ENCODE data around the gene GALNT17.

GALNT17 gene

DNA sequence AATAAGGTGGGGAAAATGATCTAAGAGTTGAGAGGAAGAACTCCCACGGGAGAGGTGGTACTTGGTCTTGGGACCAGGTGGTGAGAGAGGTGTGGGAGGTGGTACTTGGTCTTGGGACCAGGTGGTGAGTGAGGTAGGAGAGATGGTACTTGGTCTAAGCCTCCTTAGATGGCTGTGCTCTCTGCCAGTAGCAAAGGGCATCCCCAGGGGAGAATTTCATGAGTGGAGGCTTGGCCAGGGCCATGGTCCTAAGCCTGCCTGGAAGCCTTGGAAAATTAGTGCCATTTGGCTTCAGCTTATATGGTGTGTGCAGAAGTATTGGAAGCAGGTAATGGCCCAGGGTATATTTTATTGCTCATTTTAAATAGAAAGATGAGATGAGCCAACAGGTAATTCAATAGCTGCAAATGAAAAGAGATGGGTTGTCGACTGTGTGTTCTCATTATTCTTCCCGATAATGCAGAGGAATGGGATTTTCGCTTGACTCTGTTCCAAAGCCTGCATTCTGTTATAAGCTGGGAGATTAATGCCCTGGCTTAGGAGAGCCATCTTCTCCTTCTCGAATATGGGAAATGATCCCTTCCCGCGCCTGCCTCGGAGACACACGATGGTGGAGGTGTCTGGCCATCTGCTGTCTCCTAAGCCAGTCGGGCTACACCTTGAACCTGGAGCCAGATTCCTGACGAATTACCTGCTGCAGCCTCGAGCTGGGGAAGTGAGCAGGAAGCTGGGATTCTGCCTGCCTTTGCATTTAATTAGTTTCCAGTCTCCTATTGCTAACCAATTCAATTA is 287.8 kb downstream of the GALNT17 start:
- WGBS (ENCODE audit: insufficient coverage), result 100% methylated on average over 10 of the region's 12 CpGs
- no peaks in the 10 kb centered on the region for H3K27me3 ChIP-seq (replicated peaks in 2 of 5; ENCODE audit: control insufficient read depth in 4 of 5, insufficient read depth in 5 of 5, low read length in 4 of 5)
- H3K27ac ChIP-seq (ENCODE audit: insufficient read depth in 1 of 2, low read depth in 1 of 2, low read length in 2 of 2, poor library complexity in 1 of 2, severe bottlenecking in 2 of 2), result no peak overlapping the region
- CTCF ChIA-PET, result no interaction called here
- H3K36me3 ChIP-seq (ENCODE audit: control insufficient read depth in 4 of 4, insufficient read depth in 4 of 4, low read length in 3 of 4), result no peaks in the 10 kb centered on the region
- peaks cover 0 to 11% (median 0%) of the 10 kb centered on the region in 5 experiments for H3K9me3 ChIP-seq (ENCODE audit: control extremely low read depth in 1 of 5, control insufficient read depth in 4 of 5, insufficient read depth in 2 of 5, low read depth in 1 of 5, low read length in 4 of 5)
- no peak for DNase-seq
- peaks cover 0 to 3% (median under 1%) of the 10 kb centered on the region in 4 experiments for H3K4me1 ChIP-seq (ENCODE audit: control extremely low read depth in 1 of 4, control insufficient read depth in 4 of 4, insufficient read depth in 4 of 4, low read length in 3 of 4)
- H3K4me3 ChIP-seq (ENCODE audit: control insufficient read depth in 1 of 7, extremely low read depth in 1 of 7, insufficient read depth in 4 of 7, low read depth in 2 of 7, low read length in 6 of 7), result no peak overlapping the region
- POLR2A ChIA-PET, result no interaction called here

DNA sequence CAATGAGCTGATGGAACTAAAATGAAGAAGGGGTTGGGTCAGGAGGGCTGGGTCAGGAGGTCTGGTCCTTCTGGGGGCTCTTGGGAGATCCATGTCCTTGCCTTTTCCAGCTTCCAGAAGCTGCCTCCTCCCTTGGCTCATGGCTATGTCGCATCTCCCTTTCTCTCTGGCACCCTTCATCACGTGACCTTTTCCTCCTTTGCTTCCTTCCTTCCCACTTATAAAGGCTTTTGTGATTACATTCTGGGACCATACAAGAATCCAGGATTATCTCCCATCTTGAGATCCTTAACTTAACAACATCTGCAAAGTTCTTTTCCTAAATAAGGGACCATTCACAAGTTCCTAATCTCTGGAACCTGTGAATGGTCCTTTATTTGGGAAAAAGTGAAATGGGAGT is 290.2 kb downstream of the GALNT17 start:
- Histone ChIP-seq H3K36me3 (ENCODE audit: control insufficient read depth in 4 of 4, insufficient read depth in 4 of 4, low read length in 3 of 4) (no peaks in the 10 kb centered on the region), H3K4me1 (ENCODE audit: control extremely low read depth in 1 of 4, control insufficient read depth in 4 of 4, insufficient read depth in 4 of 4, low read length in 3 of 4) (no peaks in the 10 kb centered on the region), H3K27ac (ENCODE audit: insufficient read depth in 1 of 2, low read depth in 1 of 2, low read length in 2 of 2, poor library complexity in 1 of 2, severe bottlenecking in 2 of 2) (no peak overlapping the region), H3K9me3 (ENCODE audit: control extremely low read depth in 1 of 5, control insufficient read depth in 4 of 5, insufficient read depth in 2 of 5, low read depth in 1 of 5, low read length in 4 of 5) (peaks cover 0 to 11% (median 0%) of the 10 kb centered on the region in 5 experiments), H3K27me3 (replicated peaks in 2 of 5; ENCODE audit: control insufficient read depth in 4 of 5, insufficient read depth in 5 of 5, low read length in 4 of 5) (no peaks in the 10 kb centered on the region), H3K4me3 (ENCODE audit: control insufficient read depth in 1 of 7, extremely low read depth in 1 of 7, insufficient read depth in 4 of 7, low read depth in 2 of 7, low read length in 6 of 7) (no peak overlapping the region)
- ChIA-PET CTCF (no interaction called here), POLR2A (no interaction called here)
- no peak for DNase-seq
- WGBS (ENCODE audit: insufficient coverage), result 97% methylated on average over 2 of the region's 2 CpGs

DNA sequence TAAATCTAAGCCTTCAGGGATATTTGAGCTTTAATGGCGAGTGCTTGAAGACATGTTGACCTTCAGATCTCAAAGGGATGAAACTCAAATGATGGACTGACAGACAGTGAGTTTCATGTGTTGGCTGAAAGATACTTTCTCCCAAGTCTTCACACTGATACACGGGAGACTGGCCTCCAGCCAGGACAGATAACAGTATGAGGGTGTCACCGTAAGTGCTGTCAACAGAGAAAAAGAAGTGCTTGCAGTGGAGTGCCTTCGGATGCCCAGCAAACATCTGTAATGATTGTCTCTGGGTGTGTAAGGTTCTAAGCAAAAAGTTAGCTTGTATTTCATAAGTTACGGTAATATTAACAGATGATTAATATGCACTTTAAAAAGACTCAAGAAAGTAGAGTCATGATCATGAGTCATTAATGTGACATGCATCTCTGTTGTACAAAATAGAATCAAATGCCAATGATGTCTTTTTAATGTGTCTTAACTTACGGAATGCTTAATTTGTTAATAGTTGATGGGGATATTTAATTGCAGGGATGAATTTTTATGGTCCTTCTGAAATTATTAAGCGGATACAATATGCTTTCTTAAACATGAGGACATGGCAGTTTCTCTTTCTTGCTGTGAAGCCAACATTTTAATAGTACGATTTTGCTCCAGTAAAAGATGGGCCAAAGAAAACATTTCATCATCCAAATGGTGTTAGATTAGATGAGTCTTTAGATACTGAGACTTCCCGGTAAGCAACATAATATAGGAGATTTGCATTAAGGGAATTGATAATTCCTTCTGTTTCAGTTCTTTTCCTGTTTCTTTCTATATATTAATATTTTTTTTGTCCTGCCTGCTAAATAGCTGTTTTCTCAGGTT is 292.5 kb downstream of the GALNT17 start:
- CTCF ChIA-PET, result interaction anchor here (0.6 kb wide), 2 partner anchors 9 to 752 kb away, joined by 3 to 4 read pairs; no protein-coding TSS in a partner anchor
- POLR2A ChIA-PET, result no interaction called here
- no peak for DNase-seq
- Histone ChIP-seq H3K27ac (ENCODE audit: insufficient read depth in 1 of 2, low read depth in 1 of 2, low read length in 2 of 2, poor library complexity in 1 of 2, severe bottlenecking in 2 of 2) (no peak overlapping the region), H3K27me3 (replicated peaks in 2 of 5; ENCODE audit: control insufficient read depth in 4 of 5, insufficient read depth in 5 of 5, low read length in 4 of 5) (no peaks in the 10 kb centered on the region), H3K4me1 (ENCODE audit: control extremely low read depth in 1 of 4, control insufficient read depth in 4 of 4, insufficient read depth in 4 of 4, low read length in 3 of 4) (no peaks in the 10 kb centered on the region), H3K4me3 (ENCODE audit: control insufficient read depth in 1 of 7, extremely low read depth in 1 of 7, insufficient read depth in 4 of 7, low read depth in 2 of 7, low read length in 6 of 7) (no peak overlapping the region), H3K36me3 (ENCODE audit: control insufficient read depth in 4 of 4, insufficient read depth in 4 of 4, low read length in 3 of 4) (no peaks in the 10 kb centered on the region), H3K9me3 (ENCODE audit: control extremely low read depth in 1 of 5, control insufficient read depth in 4 of 5, insufficient read depth in 2 of 5, low read depth in 1 of 5, low read length in 4 of 5) (peaks cover 0 to 11% (median 0%) of the 10 kb centered on the region in 5 experiments)
- WGBS (ENCODE audit: insufficient coverage), result 93% methylated on average over 5 of the region's 9 CpGs

DNA sequence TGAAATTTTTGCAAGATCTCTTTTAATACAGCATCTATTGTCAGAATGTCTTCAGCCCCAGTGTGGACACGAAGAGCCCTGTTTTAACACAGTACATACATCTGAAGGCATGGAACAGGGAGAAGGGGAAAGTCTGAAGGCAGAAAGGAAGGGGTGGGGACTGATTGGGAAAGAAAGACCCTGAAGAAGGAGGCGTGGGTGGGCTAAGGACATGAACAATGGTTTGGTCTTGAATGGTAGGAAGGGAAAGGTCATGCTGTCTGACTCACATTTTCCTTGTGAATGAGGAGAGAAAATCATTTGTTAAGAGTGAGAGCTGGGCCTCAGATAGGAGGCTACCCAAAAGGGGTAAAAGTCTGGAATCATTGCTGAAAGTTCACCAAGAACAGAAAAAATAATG is 297.1 kb downstream of the GALNT17 start:
- CTCF ChIA-PET, result no interaction called here
- Histone ChIP-seq H3K9me3 (ENCODE audit: control extremely low read depth in 1 of 5, control insufficient read depth in 4 of 5, insufficient read depth in 2 of 5, low read depth in 1 of 5, low read length in 4 of 5) (no peaks in the 10 kb centered on the region), H3K36me3 (ENCODE audit: control insufficient read depth in 4 of 4, insufficient read depth in 4 of 4, low read length in 3 of 4) (no peaks in the 10 kb centered on the region), H3K4me3 (ENCODE audit: control insufficient read depth in 1 of 7, extremely low read depth in 1 of 7, insufficient read depth in 4 of 7, low read depth in 2 of 7, low read length in 6 of 7) (no peak overlapping the region), H3K27ac (ENCODE audit: insufficient read depth in 1 of 2, low read depth in 1 of 2, low read length in 2 of 2, poor library complexity in 1 of 2, severe bottlenecking in 2 of 2) (no peak overlapping the region), H3K27me3 (replicated peaks in 2 of 5; ENCODE audit: control insufficient read depth in 4 of 5, insufficient read depth in 5 of 5, low read length in 4 of 5) (no peaks in the 10 kb centered on the region), H3K4me1 (ENCODE audit: control extremely low read depth in 1 of 4, control insufficient read depth in 4 of 4, insufficient read depth in 4 of 4, low read length in 3 of 4) (no peaks in the 10 kb centered on the region)
- no peak for DNase-seq
- POLR2A ChIA-PET, result no interaction called here
- WGBS (ENCODE audit: insufficient coverage), result 67% methylated on average over 2 of the region's 2 CpGs

DNA sequence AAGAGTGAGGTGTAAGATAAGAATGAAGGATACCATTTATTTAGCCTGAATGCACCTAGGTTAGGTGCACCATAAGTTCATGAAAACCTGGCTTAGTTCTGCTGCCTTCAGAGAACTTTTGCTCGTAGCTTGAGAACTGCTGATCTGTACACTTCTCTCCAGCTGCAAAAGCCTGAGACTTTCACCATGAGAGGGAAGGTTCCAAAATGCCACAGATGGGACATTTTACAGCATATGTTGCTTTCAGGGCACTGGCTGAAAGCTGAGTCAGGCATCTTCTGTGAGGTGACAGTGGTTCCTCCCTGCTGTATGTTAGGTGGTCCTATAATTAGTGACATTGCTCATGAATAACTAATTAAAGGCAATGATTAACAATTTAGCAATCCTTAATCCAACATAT is 298.3 kb downstream of the GALNT17 start:
- H3K36me3 ChIP-seq (ENCODE audit: control insufficient read depth in 4 of 4, insufficient read depth in 4 of 4, low read length in 3 of 4), result no peaks in the 10 kb centered on the region
- H3K4me1 ChIP-seq (ENCODE audit: control extremely low read depth in 1 of 4, control insufficient read depth in 4 of 4, insufficient read depth in 4 of 4, low read length in 3 of 4), result no peaks in the 10 kb centered on the region
- H3K4me3 ChIP-seq (ENCODE audit: control insufficient read depth in 1 of 7, extremely low read depth in 1 of 7, insufficient read depth in 4 of 7, low read depth in 2 of 7, low read length in 6 of 7), result no peak overlapping the region
- no peak overlapping the region for H3K27ac ChIP-seq (ENCODE audit: insufficient read depth in 1 of 2, low read depth in 1 of 2, low read length in 2 of 2, poor library complexity in 1 of 2, severe bottlenecking in 2 of 2)
- no peaks in the 10 kb centered on the region for H3K27me3 ChIP-seq (replicated peaks in 2 of 5; ENCODE audit: control insufficient read depth in 4 of 5, insufficient read depth in 5 of 5, low read length in 4 of 5)
- WGBS (ENCODE audit: insufficient coverage), result 92% methylated on average over 1 of the region's 1 CpG
- POLR2A ChIA-PET, result no interaction called here
- CTCF ChIA-PET, result no interaction called here
- DNase-seq, result no peak
- no peaks in the 10 kb centered on the region for H3K9me3 ChIP-seq (ENCODE audit: control extremely low read depth in 1 of 5, control insufficient read depth in 4 of 5, insufficient read depth in 2 of 5, low read depth in 1 of 5, low read length in 4 of 5)

DNA sequence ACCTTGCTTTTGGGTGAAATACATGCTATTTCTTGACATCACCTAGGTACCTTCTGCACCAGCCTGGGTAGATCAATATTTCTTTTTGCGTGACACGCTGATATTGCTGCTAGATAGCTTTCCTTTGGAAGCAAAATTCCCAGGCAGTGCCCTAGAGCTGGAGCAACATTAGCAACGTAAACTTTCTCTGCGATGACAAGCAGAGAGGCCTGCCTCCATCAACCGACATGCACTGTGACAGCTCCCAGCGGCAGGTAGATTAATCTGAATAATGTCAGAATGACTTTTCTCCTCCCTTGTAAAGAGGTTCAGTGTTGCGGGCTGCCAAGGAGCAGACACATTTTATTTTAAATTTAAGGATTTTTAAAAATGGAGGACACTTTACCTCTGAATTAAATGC is 307.4 kb downstream of the GALNT17 start:
- Histone ChIP-seq H3K27ac (ENCODE audit: insufficient read depth in 1 of 2, low read depth in 1 of 2, low read length in 2 of 2, poor library complexity in 1 of 2, severe bottlenecking in 2 of 2) (no peak overlapping the region), H3K4me3 (ENCODE audit: control insufficient read depth in 1 of 7, extremely low read depth in 1 of 7, insufficient read depth in 4 of 7, low read depth in 2 of 7, low read length in 6 of 7) (no peak overlapping the region), H3K36me3 (ENCODE audit: control insufficient read depth in 4 of 4, insufficient read depth in 4 of 4, low read length in 3 of 4) (no peaks in the 10 kb centered on the region), H3K27me3 (replicated peaks in 2 of 5; ENCODE audit: control insufficient read depth in 4 of 5, insufficient read depth in 5 of 5, low read length in 4 of 5) (peaks cover 0 to 3% (median 0%) of the 10 kb centered on the region in 5 experiments), H3K4me1 (ENCODE audit: control extremely low read depth in 1 of 4, control insufficient read depth in 4 of 4, insufficient read depth in 4 of 4, low read length in 3 of 4) (peaks cover 3 to 13% (median 11%) of the 10 kb centered on the region in 4 experiments), H3K9me3 (ENCODE audit: control extremely low read depth in 1 of 5, control insufficient read depth in 4 of 5, insufficient read depth in 2 of 5, low read depth in 1 of 5, low read length in 4 of 5) (peaks cover 0 to 2% (median 0%) of the 10 kb centered on the region in 5 experiments)
- 99% methylated on average over 6 of the region's 7 CpGs for WGBS (ENCODE audit: insufficient coverage)
- POLR2A ChIA-PET, result no interaction called here
- DNase-seq, result no peak
- CTCF ChIA-PET, result no interaction called here

All from common myeloid progenitor, CD34-positive (primary cell).